SK-N-SH (cell line): ENCODE data around the gene RHOBTB3. TPM values are rescaled to one million over a fixed set of nuclear protein-coding genes. Genes with fewer than 3 reads are reported as not detected.

Experiments used
- CTCF ChIA-PET: fragments of 300-600, 350-600 bp; formaldehyde crosslinking; extraction: SDS; loops from one replicate; lab custom pipeline; 2021; lab: Yijun Ruan, JAX
- POLR2A ChIA-PET: fragments of 350-600 bp; sonication (Branson Sonifier 250); formaldehyde crosslinking; extraction: SDS; loops from one replicate; lab custom pipeline; 2020; ENCODE audit warnings: antibody characterized with exemption, inconsistent platforms; lab: Yijun Ruan, JAX
- DNase-seq: peaks from one replicate; pipeline ENCODE4 v3.0.0; 2012
- H2AFZ ChIP-seq: fragments of 200-600 bp; sonication (generic); 2 replicates; pipeline ENCODE4 v1.8.1; 2016; ENCODE audit warnings: antibody characterized with exemption, mild to moderate bottlenecking, low read depth
- H3F3A ChIP-seq: fragments of 200-600 bp; sonication (generic); replicated peaks from 2 replicates; pipeline ENCODE3; 2016; ENCODE audit warnings: antibody characterized with exemption, mild to moderate bottlenecking; ENCODE audit not compliant: insufficient read depth
- H3K27ac ChIP-seq, 2 experiments: fragments of 200-500 bp in 1 of 2; fragments of 200-600 bp in 1 of 2; sonication (Bioruptor generic) in 1 of 2; sonication (generic), shearing (Covaris generic) in 1 of 2; 2 replicates each; pipeline versions ENCODE4 v1.5.1 to v1.6.1; 2014 to 2016; ENCODE audit warnings: low read depth in 2 of 2, inconsistent platforms in 1 of 2, low read length in 1 of 2, mild to moderate bottlenecking in 1 of 2, mixed read lengths in 1 of 2
- H3K27me3 ChIP-seq: fragments of 200-600 bp; sonication (generic), shearing (Covaris generic); 2 replicates; pipeline ENCODE4 v1.6.1; 2016; ENCODE audit warnings: mixed run types; ENCODE audit not compliant: insufficient read depth
- H3K36me3 ChIP-seq, 2 experiments: fragments of 200-500 bp in 1 of 2; fragments of 200-600 bp in 1 of 2; sonication (Bioruptor generic) in 1 of 2; sonication (generic) in 1 of 2; replicated peaks in 1 of 2; 2 replicates each; pipeline versions ENCODE3 to v1.5.1; 2014 to 2016; ENCODE audit warnings: low read length in 1 of 2, mild to moderate bottlenecking in 1 of 2; ENCODE audit not compliant: insufficient read depth in 2 of 2, control insufficient read depth in 1 of 2
- H3K4me1 ChIP-seq, 2 experiments: fragments of 200-500 bp in 1 of 2; fragments of 200-600 bp in 1 of 2; sonication (Bioruptor generic) in 1 of 2; sonication (generic), shearing (Covaris generic) in 1 of 2; 2 replicates each; pipeline versions ENCODE4 v1.5.1 to v1.6.1; 2014 to 2016; ENCODE audit warnings: low read depth in 1 of 2, low read length in 1 of 2, mixed run types in 1 of 2; ENCODE audit not compliant: insufficient read depth in 2 of 2, control insufficient read depth in 1 of 2
- H3K4me2 ChIP-seq: fragments of 200-600 bp; sonication (generic), shearing (Covaris generic); 2 replicates; pipeline ENCODE4 v1.6.1; 2017; ENCODE audit warnings: mixed run types
- H3K4me3 ChIP-seq, 2 experiments: fragments of 200-500 bp in 1 of 2; fragments of 200-600 bp in 1 of 2; sonication (Bioruptor generic) in 1 of 2; sonication (generic), shearing (Covaris generic) in 1 of 2; 2 replicates each; pipeline versions ENCODE4 v1.5.1 to v1.8.1; 2014 to 2016; ENCODE audit warnings: low read depth in 2 of 2, inconsistent platforms in 1 of 2, low read length in 1 of 2, mild to moderate bottlenecking in 1 of 2, mixed read lengths in 1 of 2, moderate library complexity in 1 of 2
- H3K79me2 ChIP-seq: fragments of 200-600 bp; sonication (generic); 2 replicates; pipeline ENCODE4 v1.8.1; 2017; ENCODE audit warnings: mild to moderate bottlenecking; ENCODE audit not compliant: insufficient read depth
- H3K9ac ChIP-seq: fragments of 200-600 bp; sonication (generic); 2 replicates; pipeline ENCODE4 v1.6.1; 2017; ENCODE audit warnings: mixed run types
- H3K9me2 ChIP-seq: fragments of 200-600 bp; sonication (generic); 2 replicates; pipeline ENCODE4 v1.6.1; 2017; ENCODE audit warnings: mixed run types
- H3K9me3 ChIP-seq: fragments of 200-600 bp; sonication (generic); 2 replicates; pipeline ENCODE4 v1.6.1; 2017; ENCODE audit warnings: mixed run types, mild to moderate bottlenecking, moderate library complexity
- H4K20me1 ChIP-seq: fragments of 200-600 bp; sonication (generic); 2 replicates; pipeline ENCODE4 v1.6.1; 2017; ENCODE audit warnings: mild to moderate bottlenecking, mixed run types; ENCODE audit not compliant: insufficient read depth
- ELF1 ChIP-seq: IDR thresholded peaks from 2 replicates; pipeline ENCODE4 v1.4.0; 2012
- EP300 ChIP-seq, 2 experiments: IDR thresholded peaks; 2 replicates each; pipeline versions ENCODE4 v1.4.0 to v1.6.1; 2012; ENCODE audit warnings: borderline replicate concordance in 1 of 2, low read depth in 1 of 2, low read length in 1 of 2
- FOXJ3 ChIP-seq: sonication (generic); formaldehyde crosslinking; IDR thresholded peaks from 2 replicates; pipeline ENCODE4 v1.5.1; 2020; ENCODE audit warnings: mild to moderate bottlenecking, missing genetic modification reagents
- GABPA ChIP-seq: IDR thresholded peaks from 2 replicates; pipeline ENCODE4 v1.4.0; 2012; ENCODE audit warnings: low read depth, mild to moderate bottlenecking
- GATA2 ChIP-seq: sonication (generic); formaldehyde crosslinking; IDR thresholded peaks from 2 replicates; pipeline ENCODE4 v1.5.0; 2020; ENCODE audit warnings: mild to moderate bottlenecking, missing genetic modification reagents
- JUND ChIP-seq: IDR thresholded peaks from 2 replicates; pipeline ENCODE4 v1.4.0; 2012
- NRF1 ChIP-seq: IDR thresholded peaks from 2 replicates; pipeline ENCODE4 v1.6.1; 2012; ENCODE audit warnings: low read depth, mild to moderate bottlenecking, low read length
- RAD21 ChIP-seq: IDR thresholded peaks from 2 replicates; pipeline ENCODE4 v1.6.1; 2012; ENCODE audit warnings: mild to moderate bottlenecking, low read length
- RCOR1 ChIP-seq: fragments of 150-350 bp; IDR thresholded peaks from 2 replicates; pipeline ENCODE4 v1.6.1; 2017; ENCODE audit warnings: antibody characterized with exemption, low read length
- RXRA ChIP-seq: IDR thresholded peaks from 2 replicates; pipeline ENCODE4 v1.4.0; 2012; ENCODE audit warnings: low read depth, mild to moderate bottlenecking, borderline replicate concordance
- SIN3A ChIP-seq: IDR thresholded peaks from 2 replicates; pipeline ENCODE4 v1.6.1; 2012; ENCODE audit warnings: low read depth, mild to moderate bottlenecking, low read length, moderate library complexity, borderline replicate concordance
- SMC3 ChIP-seq: IDR thresholded peaks from 2 replicates; pipeline ENCODE4 v1.6.1; 2012; ENCODE audit warnings: low read depth, low read length, improper control_type of control experiment
- TAF1 ChIP-seq: IDR thresholded peaks from 2 replicates; pipeline ENCODE4 v1.6.1; 2012; ENCODE audit warnings: low read depth, mild to moderate bottlenecking, low read length, moderate library complexity, borderline replicate concordance
- TEAD4 ChIP-seq: IDR thresholded peaks from 2 replicates; pipeline ENCODE4 v1.4.0; 2012; ENCODE audit warnings: mild to moderate bottlenecking, borderline replicate concordance; ENCODE audit not compliant: insufficient read depth
- YY1 ChIP-seq: IDR thresholded peaks from 2 replicates; pipeline ENCODE4 v1.4.0; 2012; ENCODE audit warnings: low read depth, mild to moderate bottlenecking
- WGBS: methylation state at CpG from one replicate; pipeline ENCODE4 v1.1.6; 2017; ENCODE audit warnings: low lambda C conversion rate; 5-methylcytosine and 5-hydroxymethylcytosine counted together
- polyA plus RNA-seq, 3 experiments: library from polyadenylated mRNA; depleted of rRNA; stranded (reverse); fragments of >200 nt; gene quantifications; 2 replicates each; pipeline ENCODE4 v1.2.3, GENCODE V29; 2012
- TF ChIP-seq, protein P1 (sequence below): IDR thresholded peaks from 2 replicates; pipeline ENCODE4; 2012
- TF ChIP-seq, protein P2 (sequence below): IDR thresholded peaks from 2 replicates; pipeline ENCODE4 v1.4.0; 2012; ENCODE audit warnings: low read depth, borderline replicate concordance
- TF ChIP-seq, protein P3 (sequence below): fragments of 150-350 bp; IDR thresholded peaks from 2 replicates; pipeline ENCODE4 v1.6.1; 2017; ENCODE audit warnings: antibody characterized with exemption, low read length, low read depth, borderline replicate concordance

RHOBTB3 gene
- polyA plus RNA-seq, 1 of the 3 experiments (the other 2 are of a cell fraction): 59.3 TPM

DNA sequence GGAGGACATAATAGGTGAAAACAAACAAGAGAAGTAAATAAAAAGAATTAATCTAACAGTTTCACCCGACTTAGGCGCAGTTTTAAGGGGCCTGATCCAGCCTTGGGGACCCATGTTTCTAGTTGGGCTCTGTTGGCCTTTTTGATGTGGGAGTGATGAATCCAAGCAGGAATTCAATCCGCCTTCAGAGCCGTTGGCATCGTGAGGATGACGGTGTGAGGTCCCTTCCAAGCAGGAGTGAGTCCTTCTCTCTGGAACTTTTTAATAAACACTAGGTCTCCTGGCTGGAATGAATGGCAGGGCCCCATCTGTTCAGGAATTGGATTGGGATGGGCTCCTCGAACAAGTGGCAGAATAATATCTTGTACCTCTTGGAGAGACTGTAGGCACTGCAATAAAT, 22.3 kb upstream of the RHOBTB3 start:
- no peaks in the 10 kb centered on the region for H3K36me3 ChIP-seq
- TF ChIP-seq TEAD4 (no peak), NRF1 (no peak), RAD21 (no peak), JUND (no peak), SIN3A (no peak), RCOR1 (no peak), TAF1 (no peak), GABPA (no peak), GATA2 (no peak), ELF1 (no peak), FOXJ3 (CRISPR knock-in tag) (no peak), EP300 (IDR thresholded peaks at IDR 0.05; ENCODE audit: borderline replicate concordance in 1 of 2, low read depth in 1 of 2, low read length in 1 of 2) (no peak), SMC3 (no peak), YY1 (no peak), RXRA (no peak)
- TF ChIP-seq, protein P1, sequence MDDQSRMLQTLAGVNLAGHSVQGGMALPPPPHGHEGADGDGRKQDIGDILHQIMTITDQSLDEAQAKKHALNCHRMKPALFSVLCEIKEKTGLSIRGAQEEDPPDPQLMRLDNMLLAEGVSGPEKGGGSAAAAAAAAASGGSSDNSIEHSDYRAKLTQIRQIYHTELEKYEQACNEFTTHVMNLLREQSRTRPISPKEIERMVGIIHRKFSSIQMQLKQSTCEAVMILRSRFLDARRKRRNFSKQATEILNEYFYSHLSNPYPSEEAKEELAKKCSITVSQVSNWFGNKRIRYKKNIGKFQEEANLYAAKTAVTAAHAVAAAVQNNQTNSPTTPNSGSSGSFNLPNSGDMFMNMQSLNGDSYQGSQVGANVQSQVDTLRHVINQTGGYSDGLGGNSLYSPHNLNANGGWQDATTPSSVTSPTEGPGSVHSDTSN: no peak
- TF ChIP-seq, protein P2, sequence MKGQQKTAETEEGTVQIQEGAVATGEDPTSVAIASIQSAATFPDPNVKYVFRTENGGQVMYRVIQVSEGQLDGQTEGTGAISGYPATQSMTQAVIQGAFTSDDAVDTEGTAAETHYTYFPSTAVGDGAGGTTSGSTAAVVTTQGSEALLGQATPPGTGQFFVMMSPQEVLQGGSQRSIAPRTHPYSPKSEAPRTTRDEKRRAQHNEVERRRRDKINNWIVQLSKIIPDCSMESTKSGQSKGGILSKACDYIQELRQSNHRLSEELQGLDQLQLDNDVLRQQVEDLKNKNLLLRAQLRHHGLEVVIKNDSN: no peak
- TF ChIP-seq, protein P3, sequence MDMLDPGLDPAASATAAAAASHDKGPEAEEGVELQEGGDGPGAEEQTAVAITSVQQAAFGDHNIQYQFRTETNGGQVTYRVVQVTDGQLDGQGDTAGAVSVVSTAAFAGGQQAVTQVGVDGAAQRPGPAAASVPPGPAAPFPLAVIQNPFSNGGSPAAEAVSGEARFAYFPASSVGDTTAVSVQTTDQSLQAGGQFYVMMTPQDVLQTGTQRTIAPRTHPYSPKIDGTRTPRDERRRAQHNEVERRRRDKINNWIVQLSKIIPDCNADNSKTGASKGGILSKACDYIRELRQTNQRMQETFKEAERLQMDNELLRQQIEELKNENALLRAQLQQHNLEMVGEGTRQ: no peak
- DNase-seq: no peak
- peaks cover 13% of the 10 kb centered on the region for H3F3A ChIP-seq
- CTCF ChIA-PET: interaction anchor here (0.9 kb wide), 1 partner anchor 63 kb away, joined by 3 read pairs; no protein-coding TSS in a partner anchor
- no peaks in the 10 kb centered on the region for H3K27me3 ChIP-seq
- no peak overlapping the region for H3K9ac ChIP-seq
- H2AFZ ChIP-seq: no peak overlapping the region
- no peak overlapping the region for H3K27ac ChIP-seq
- no peaks in the 10 kb centered on the region for H3K9me2 ChIP-seq
- H3K4me1 ChIP-seq: peaks cover 0 to 6% of the 10 kb centered on the region in 2 experiments; a peak in 2 of 4 replicates
- H3K4me3 ChIP-seq: no peak overlapping the region
- no peaks in the 10 kb centered on the region for H3K9me3 ChIP-seq
- WGBS: 96% methylated on average over 7 of the region's 7 CpGs
- POLR2A ChIA-PET: no interaction called here
- H4K20me1 ChIP-seq: no peaks in the 10 kb centered on the region
- no peaks in the 10 kb centered on the region for H3K79me2 ChIP-seq
- H3K4me2 ChIP-seq: no peak overlapping the region
